SK-N-SH treated with all-trans-retinoic acid at 6 μM for 48 hours (cell line): ENCODE data around the gene NAE1.

ENCODE experiments used
- ATAC-seq: fragments of 200-7000 bp; cut with Tn5 transposase; 3 replicates; pipeline ENCODE4 v1.9.1; 2020; ENCODE audit warnings: mild to moderate bottlenecking, moderate library complexity
- BACH2 ChIP-seq: fragments of 250-450 bp; sonication (Bioruptor Pico); IDR thresholded peaks from 2 replicates; pipeline ENCODE4 v1.9.0; 2021; ENCODE audit warnings: mild to moderate bottlenecking, borderline replicate concordance
- ESRRG ChIP-seq: fragments of 250-450 bp; sonication (Bioruptor Pico); IDR thresholded peaks from 2 replicates; pipeline ENCODE4 v1.6.1; 2021; ENCODE audit warnings: mild to moderate bottlenecking
- GLIS3 ChIP-seq: fragments of 250-450 bp; sonication (Bioruptor Pico); IDR thresholded peaks from 2 replicates; pipeline ENCODE4 v1.5.0; 2020; ENCODE audit warnings: mild to moderate bottlenecking, moderate library complexity
- ISL1 ChIP-seq: fragments of 250-450 bp; sonication (Bioruptor Pico); IDR thresholded peaks from 2 replicates; pipeline ENCODE4 v2.1.2; 2022; ENCODE audit warnings: mild to moderate bottlenecking, moderate library complexity
- OSR1 ChIP-seq: fragments of 250-450 bp; sonication (Bioruptor Pico); IDR thresholded peaks from 2 replicates; pipeline ENCODE4 v1.8.0; 2022; ENCODE audit warnings: moderate library complexity, mild to moderate bottlenecking, inconsistent platforms
- PPARA ChIP-seq: fragments of 250-450 bp; sonication (Bioruptor Pico); IDR thresholded peaks from 2 replicates; pipeline ENCODE4 v1.5.0; 2020; ENCODE audit warnings: mild to moderate bottlenecking, borderline replicate concordance
- SNAI2 ChIP-seq: fragments of 250-450 bp; sonication (Bioruptor Pico); IDR thresholded peaks from 2 replicates; pipeline ENCODE4 v1.5.0; 2020; ENCODE audit warnings: mild to moderate bottlenecking, moderate library complexity
- TCF4 ChIP-seq: fragments of 250-450 bp; sonication (Bioruptor Pico); IDR thresholded peaks from 2 replicates; pipeline ENCODE4 v1.8.0; 2021; ENCODE audit warnings: mild to moderate bottlenecking, moderate library complexity, borderline replicate concordance
- TOX ChIP-seq: fragments of 250-450 bp; sonication (Bioruptor Pico); IDR thresholded peaks from 2 replicates; pipeline ENCODE4 v1.8.0; 2021; ENCODE audit warnings: mild to moderate bottlenecking, moderate library complexity, borderline replicate concordance
- TSHZ2 ChIP-seq: fragments of 250-450 bp; sonication (Bioruptor Pico); IDR thresholded peaks from 2 replicates; pipeline ENCODE4 v1.5.0; 2020; ENCODE audit warnings: mild to moderate bottlenecking, moderate library complexity
- ZNF70 ChIP-seq: fragments of 450-650 bp; formaldehyde crosslinking; IDR thresholded peaks from 2 replicates; pipeline ENCODE4 v1.5.0; 2020; ENCODE audit warnings: mild to moderate bottlenecking, moderate library complexity
- TF ChIP-seq, protein P1 (sequence below): fragments of 250-450 bp; sonication (Bioruptor Pico); IDR thresholded peaks from 2 replicates; pipeline ENCODE4 v1.8.0; 2020; ENCODE audit warnings: mild to moderate bottlenecking, moderate library complexity, borderline replicate concordance

NAE1 gene

DNA sequence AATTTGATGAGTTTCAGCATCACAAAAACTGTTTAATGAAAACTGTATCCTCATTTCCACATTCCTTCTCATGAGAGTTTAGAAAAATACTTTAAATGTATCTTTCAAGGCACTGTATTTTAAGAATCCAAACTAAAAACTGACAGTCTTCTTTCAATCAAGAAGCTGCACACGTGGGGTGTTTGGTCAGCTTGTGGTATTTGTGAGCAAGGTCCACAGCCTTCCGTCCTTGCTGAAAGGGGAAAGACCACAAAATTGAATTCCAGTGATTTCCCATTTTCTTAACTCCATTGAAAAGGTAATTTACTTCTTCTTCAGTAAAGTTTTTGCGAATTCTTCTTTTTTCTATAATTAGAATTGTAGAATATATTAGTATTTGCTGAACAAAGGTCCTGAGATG, 76.0 kb downstream of the NAE1 start:
- no peak for TF ChIP-seq SNAI2
- no peak for ATAC-seq

DNA sequence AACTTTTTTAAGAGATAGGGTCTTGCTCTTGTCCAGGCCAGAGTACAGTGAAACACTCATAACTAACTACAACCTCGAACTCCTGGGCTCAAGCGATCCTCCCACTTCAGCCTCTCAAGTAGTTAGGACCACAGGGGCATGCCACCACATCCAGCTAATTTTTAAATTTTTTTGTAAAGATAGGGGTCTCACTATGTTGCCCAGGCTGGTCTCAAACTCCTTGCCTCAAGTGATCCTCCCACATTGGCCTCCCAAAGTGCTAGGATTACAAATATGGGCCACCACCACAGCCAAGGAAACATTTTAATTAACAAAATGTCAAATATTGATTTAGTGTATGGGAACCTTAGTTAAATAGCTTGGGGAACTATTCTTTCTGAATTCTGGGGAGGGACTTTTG, 76.6 kb downstream of the NAE1 start:
- TF ChIP-seq PPARA (CRISPR knock-in tag) (no peak), ESRRG (no peak), TSHZ2 (CRISPR knock-in tag) (no peak), BACH2 (CRISPR knock-in tag) (no peak), ISL1 (CRISPR knock-in tag) (no peak), OSR1 (no peak), TOX (CRISPR knock-in tag) (no peak), SNAI2 (no peak), TCF4 (CRISPR knock-in tag) (no peak), GLIS3 (CRISPR knock-in tag) (no peak)
- TF ChIP-seq, protein P1, sequence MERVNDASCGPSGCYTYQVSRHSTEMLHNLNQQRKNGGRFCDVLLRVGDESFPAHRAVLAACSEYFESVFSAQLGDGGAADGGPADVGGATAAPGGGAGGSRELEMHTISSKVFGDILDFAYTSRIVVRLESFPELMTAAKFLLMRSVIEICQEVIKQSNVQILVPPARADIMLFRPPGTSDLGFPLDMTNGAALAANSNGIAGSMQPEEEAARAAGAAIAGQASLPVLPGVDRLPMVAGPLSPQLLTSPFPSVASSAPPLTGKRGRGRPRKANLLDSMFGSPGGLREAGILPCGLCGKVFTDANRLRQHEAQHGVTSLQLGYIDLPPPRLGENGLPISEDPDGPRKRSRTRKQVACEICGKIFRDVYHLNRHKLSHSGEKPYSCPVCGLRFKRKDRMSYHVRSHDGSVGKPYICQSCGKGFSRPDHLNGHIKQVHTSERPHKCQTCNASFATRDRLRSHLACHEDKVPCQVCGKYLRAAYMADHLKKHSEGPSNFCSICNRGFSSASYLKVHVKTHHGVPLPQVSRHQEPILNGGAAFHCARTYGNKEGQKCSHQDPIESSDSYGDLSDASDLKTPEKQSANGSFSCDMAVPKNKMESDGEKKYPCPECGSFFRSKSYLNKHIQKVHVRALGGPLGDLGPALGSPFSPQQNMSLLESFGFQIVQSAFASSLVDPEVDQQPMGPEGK, result no peak
- no peak for ATAC-seq

GRCh38 chr16:66752958-66753357, 77.8 kb downstream of the NAE1 start:
- TF ChIP-seq TSHZ2 (CRISPR knock-in tag), result no peak
- no peak for TF ChIP-seq GLIS3 (CRISPR knock-in tag)
- no peak for TF ChIP-seq BACH2 (CRISPR knock-in tag)
- no peak for TF ChIP-seq ESRRG
- no peak for TF ChIP-seq OSR1
- no peak for TF ChIP-seq ZNF70 (CRISPR knock-in tag)
- TF ChIP-seq, protein P1, result no peak
- TF ChIP-seq TCF4 (CRISPR knock-in tag), result no peak
- no peak for TF ChIP-seq ISL1 (CRISPR knock-in tag)
- no peak for ATAC-seq
